ENCODE results near the gene APOO. TPM values are rescaled to one million over a fixed set of nuclear protein-coding genes. Genes with fewer than 3 reads are reported as not detected.

The APOO gene
- polyA plus RNA-seq, 1 donor from 2014 or later: 42.5 TPM

DNA sequence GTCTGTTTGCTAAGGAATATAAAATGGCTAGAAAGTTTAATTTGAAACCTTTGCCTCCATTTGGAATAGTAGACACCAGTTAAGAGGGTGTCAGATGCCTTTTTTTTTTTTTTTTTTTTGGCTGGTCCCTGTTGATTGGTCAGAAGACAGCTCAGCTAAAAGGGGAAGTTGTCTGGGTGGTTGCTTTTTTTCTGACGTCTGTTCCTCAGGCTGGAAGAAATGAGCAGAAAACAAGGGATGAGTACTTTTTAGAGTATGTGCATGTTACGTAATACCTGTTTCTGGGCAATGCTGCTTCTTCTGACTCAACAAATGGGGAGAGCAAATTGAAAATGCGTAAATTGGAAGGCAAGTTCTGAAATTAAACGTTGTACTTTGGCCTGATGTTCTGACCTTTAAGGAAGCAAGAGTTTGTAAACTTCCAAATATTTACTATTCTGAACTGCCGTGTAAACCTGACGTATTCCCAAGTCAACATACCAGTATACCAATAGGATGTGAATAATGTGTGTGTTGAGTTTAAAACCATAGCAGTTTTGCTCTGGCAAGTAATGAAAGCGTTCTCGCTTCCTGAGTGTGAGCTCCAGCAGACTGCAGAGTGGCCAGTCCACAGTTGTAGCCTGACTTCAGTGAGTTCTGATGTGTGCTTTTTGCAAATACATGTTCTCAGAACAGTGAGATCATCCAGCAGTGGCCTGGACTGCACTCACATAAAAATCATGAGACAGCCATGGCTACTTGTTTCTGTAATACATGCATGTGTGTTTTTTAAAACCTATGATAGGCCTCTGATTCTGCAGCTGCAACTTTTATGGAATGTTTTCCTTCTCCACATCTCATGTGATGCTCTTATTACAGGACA, 123.0 kb downstream of the APOO start:
- H3K36me3 ChIP-seq (ENCODE audit: insufficient read depth, low read length): no peaks in the 10 kb centered on the region
- no peaks in the 10 kb centered on the region for H4K20me1 ChIP-seq (ENCODE audit: insufficient read depth)
- H3F3A ChIP-seq (ENCODE audit: insufficient read depth, low read length, poor library complexity, severe bottlenecking): no peaks in the 10 kb centered on the region
- H3K79me2 ChIP-seq (replicated peaks; ENCODE audit: insufficient read depth, low read length): no peaks in the 10 kb centered on the region
- H2AFZ ChIP-seq (ENCODE audit: low read depth, low read length): no peak overlapping the region
- no peak overlapping the region for H3K27ac ChIP-seq (ENCODE audit: low read length)
- H3K4me2 ChIP-seq (ENCODE audit: low read length): no peak overlapping the region
- H3K9me3 ChIP-seq (ENCODE audit: low read length): no peaks in the 10 kb centered on the region
- H3K9me2 ChIP-seq (ENCODE audit: insufficient read depth, low read length): no peaks in the 10 kb centered on the region
- peak overlapping the region; percentile 73 for H3K4me3 ChIP-seq (ENCODE audit: low read length)
- no peak for TF ChIP-seq RAD21 (conservative IDR thresholded peaks at IDR 0.05)
- TF ChIP-seq MXI1 (conservative IDR thresholded peaks at IDR 0.05; ENCODE audit: poor library complexity, severe bottlenecking): no peak
- no peak for TF ChIP-seq SMC3 (conservative IDR thresholded peaks at IDR 0.05; ENCODE audit: poor library complexity)
- no peak for TF ChIP-seq EZH2 (IDR thresholded peaks at IDR 0.05; ENCODE audit: borderline replicate concordance, insufficient read depth, low read length, poor library complexity, severe bottlenecking)
- no peak for TF ChIP-seq POLR2AphosphoS5 (IDR thresholded peaks at IDR 0.05)
- TF ChIP-seq, protein P1, sequence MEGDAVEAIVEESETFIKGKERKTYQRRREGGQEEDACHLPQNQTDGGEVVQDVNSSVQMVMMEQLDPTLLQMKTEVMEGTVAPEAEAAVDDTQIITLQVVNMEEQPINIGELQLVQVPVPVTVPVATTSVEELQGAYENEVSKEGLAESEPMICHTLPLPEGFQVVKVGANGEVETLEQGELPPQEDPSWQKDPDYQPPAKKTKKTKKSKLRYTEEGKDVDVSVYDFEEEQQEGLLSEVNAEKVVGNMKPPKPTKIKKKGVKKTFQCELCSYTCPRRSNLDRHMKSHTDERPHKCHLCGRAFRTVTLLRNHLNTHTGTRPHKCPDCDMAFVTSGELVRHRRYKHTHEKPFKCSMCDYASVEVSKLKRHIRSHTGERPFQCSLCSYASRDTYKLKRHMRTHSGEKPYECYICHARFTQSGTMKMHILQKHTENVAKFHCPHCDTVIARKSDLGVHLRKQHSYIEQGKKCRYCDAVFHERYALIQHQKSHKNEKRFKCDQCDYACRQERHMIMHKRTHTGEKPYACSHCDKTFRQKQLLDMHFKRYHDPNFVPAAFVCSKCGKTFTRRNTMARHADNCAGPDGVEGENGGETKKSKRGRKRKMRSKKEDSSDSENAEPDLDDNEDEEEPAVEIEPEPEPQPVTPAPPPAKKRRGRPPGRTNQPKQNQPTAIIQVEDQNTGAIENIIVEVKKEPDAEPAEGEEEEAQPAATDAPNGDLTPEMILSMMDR (IDR thresholded peaks at IDR 0.05; ENCODE audit: poor library complexity, severe bottlenecking): no peak
- TF ChIP-seq, protein P2, sequence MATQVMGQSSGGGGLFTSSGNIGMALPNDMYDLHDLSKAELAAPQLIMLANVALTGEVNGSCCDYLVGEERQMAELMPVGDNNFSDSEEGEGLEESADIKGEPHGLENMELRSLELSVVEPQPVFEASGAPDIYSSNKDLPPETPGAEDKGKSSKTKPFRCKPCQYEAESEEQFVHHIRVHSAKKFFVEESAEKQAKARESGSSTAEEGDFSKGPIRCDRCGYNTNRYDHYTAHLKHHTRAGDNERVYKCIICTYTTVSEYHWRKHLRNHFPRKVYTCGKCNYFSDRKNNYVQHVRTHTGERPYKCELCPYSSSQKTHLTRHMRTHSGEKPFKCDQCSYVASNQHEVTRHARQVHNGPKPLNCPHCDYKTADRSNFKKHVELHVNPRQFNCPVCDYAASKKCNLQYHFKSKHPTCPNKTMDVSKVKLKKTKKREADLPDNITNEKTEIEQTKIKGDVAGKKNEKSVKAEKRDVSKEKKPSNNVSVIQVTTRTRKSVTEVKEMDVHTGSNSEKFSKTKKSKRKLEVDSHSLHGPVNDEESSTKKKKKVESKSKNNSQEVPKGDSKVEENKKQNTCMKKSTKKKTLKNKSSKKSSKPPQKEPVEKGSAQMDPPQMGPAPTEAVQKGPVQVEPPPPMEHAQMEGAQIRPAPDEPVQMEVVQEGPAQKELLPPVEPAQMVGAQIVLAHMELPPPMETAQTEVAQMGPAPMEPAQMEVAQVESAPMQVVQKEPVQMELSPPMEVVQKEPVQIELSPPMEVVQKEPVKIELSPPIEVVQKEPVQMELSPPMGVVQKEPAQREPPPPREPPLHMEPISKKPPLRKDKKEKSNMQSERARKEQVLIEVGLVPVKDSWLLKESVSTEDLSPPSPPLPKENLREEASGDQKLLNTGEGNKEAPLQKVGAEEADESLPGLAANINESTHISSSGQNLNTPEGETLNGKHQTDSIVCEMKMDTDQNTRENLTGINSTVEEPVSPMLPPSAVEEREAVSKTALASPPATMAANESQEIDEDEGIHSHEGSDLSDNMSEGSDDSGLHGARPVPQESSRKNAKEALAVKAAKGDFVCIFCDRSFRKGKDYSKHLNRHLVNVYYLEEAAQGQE (IDR thresholded peaks at IDR 0.05; ENCODE audit: borderline replicate concordance): no peak
- TF ChIP-seq EP300 (conservative IDR thresholded peaks at IDR 0.05; ENCODE audit: poor library complexity, severe bottlenecking): no peak
- TF ChIP-seq TAF1 (IDR thresholded peaks at IDR 0.05; ENCODE audit: low read depth): no peak
- H3K9ac ChIP-seq (ENCODE audit: low read length): no peak overlapping the region
- no peaks in the 10 kb centered on the region for H3K27me3 ChIP-seq (ENCODE audit: insufficient read depth, low read depth, low read length)

DNA sequence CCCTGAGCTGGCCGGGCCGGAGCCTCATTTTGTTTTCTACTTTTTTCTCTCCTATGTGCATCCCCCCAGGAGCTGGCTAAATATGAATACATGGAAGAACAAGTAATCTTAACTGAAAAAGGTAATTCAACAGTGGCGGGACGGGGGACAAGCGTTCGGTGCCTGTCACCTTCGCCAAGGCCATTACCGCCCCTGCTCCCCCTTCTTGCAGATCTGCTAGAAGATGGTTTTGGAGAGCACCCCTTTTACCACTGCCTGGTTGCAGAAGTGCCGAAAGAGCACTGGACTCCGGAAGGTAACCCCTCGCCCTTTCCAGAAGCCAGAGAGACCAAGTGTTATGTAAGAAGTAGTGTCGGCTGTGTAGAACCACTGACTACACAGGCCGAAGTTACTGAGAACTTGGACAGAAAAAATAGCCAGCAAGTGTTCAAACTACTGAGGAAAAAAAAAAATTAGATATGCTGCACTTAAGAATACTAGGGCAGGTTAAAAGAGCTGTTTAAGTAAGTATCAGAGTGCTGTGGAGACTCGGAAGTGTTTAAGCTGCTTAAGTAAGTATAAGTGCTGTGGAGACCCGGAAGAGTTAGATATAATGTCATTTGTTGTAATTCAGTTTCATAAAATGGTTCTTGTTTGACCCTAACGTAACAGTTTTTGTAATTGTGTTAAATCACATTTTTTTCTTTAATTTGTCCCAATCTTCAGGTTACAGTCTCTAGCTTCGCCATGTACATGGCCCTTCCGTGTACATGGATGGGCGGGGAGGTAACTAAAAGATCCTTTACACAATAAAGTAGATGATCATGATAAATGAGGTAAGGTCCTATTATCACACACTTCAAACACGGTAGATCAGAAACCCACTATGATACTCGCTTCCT, 123.9 kb downstream of the APOO start:
- H3K9ac ChIP-seq (ENCODE audit: low read length): peak overlapping the region; percentile 34
- no peaks in the 10 kb centered on the region for H3K27me3 ChIP-seq (ENCODE audit: insufficient read depth, low read depth, low read length)
- TF ChIP-seq RAD21 (conservative IDR thresholded peaks at IDR 0.05) (no peak), POLR2AphosphoS5 (IDR thresholded peaks at IDR 0.05) (no peak), EZH2 (IDR thresholded peaks at IDR 0.05; ENCODE audit: borderline replicate concordance, insufficient read depth, low read length, poor library complexity, severe bottlenecking) (no peak), MXI1 (conservative IDR thresholded peaks at IDR 0.05; ENCODE audit: poor library complexity, severe bottlenecking) (no peak), SMC3 (conservative IDR thresholded peaks at IDR 0.05; ENCODE audit: poor library complexity) (no peak), TAF1 (IDR thresholded peaks at IDR 0.05; ENCODE audit: low read depth) (no peak), EP300 (conservative IDR thresholded peaks at IDR 0.05; ENCODE audit: poor library complexity, severe bottlenecking) (no peak)
- TF ChIP-seq, protein P2 (IDR thresholded peaks at IDR 0.05; ENCODE audit: borderline replicate concordance): no peak
- TF ChIP-seq, protein P1 (IDR thresholded peaks at IDR 0.05; ENCODE audit: poor library complexity, severe bottlenecking): no peak
- H3F3A ChIP-seq (ENCODE audit: insufficient read depth, low read length, poor library complexity, severe bottlenecking): no peaks in the 10 kb centered on the region
- H3K27ac ChIP-seq (ENCODE audit: low read length): no peak overlapping the region
- H2AFZ ChIP-seq (ENCODE audit: low read depth, low read length): peak overlapping the region; percentile 56
- H3K9me2 ChIP-seq (ENCODE audit: insufficient read depth, low read length): no peaks in the 10 kb centered on the region
- no peaks in the 10 kb centered on the region for H4K20me1 ChIP-seq (ENCODE audit: insufficient read depth)
- no peaks in the 10 kb centered on the region for H3K36me3 ChIP-seq (ENCODE audit: insufficient read depth, low read length)
- no peaks in the 10 kb centered on the region for H3K9me3 ChIP-seq (ENCODE audit: low read length)
- no peaks in the 10 kb centered on the region for H3K79me2 ChIP-seq (replicated peaks; ENCODE audit: insufficient read depth, low read length)
- peak overlapping the region; percentile 73 for H3K4me3 ChIP-seq (ENCODE audit: low read length)
- peak overlapping the region; percentile 35 for H3K4me2 ChIP-seq (ENCODE audit: low read length)

Measured in neural cell (in vitro differentiated cells).